ENCODE results near the gene SCGN.

DNA sequence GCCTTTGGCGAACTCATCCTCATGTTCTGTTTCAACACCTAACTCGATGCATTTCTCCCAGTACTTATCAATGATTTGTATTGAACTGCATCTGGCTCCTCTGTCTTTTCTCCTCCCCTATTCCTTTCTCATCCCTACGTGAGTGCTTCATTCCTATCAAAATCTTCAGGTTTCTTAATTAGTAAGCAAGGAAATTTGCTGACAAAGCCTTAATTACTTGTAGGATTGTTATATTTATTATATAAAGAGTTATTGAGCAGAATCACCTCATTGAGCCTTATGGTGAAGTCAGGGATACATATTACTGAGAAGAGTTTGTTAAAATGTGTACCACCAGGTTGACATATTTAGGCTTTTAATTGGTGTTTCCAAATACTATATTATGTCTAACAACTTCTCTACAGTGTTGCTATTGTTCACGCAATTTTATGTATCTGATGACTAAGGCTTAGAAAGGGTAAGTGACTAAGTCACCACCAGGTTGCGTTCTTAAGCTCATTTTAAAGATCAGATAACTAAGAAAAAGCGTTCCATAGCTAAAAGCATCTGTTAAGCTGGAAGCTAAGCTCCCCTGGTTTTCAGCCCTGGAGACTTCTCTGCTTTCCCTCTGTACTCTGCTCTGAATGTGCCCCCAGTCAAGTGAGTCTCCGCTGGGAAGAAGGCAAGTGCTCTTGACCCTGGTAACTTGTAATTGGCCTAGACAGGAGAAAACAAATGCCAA is 18.9 kb downstream of the SCGN start:
- TF ChIP-seq, protein P1, sequence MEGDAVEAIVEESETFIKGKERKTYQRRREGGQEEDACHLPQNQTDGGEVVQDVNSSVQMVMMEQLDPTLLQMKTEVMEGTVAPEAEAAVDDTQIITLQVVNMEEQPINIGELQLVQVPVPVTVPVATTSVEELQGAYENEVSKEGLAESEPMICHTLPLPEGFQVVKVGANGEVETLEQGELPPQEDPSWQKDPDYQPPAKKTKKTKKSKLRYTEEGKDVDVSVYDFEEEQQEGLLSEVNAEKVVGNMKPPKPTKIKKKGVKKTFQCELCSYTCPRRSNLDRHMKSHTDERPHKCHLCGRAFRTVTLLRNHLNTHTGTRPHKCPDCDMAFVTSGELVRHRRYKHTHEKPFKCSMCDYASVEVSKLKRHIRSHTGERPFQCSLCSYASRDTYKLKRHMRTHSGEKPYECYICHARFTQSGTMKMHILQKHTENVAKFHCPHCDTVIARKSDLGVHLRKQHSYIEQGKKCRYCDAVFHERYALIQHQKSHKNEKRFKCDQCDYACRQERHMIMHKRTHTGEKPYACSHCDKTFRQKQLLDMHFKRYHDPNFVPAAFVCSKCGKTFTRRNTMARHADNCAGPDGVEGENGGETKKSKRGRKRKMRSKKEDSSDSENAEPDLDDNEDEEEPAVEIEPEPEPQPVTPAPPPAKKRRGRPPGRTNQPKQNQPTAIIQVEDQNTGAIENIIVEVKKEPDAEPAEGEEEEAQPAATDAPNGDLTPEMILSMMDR (IDR thresholded peaks at IDR 0.05; ENCODE audit: low read depth, low read length, poor library complexity, severe bottlenecking), result no peak
- no peak for TF ChIP-seq EZH2phosphoT487 (IDR thresholded peaks at IDR 0.05; ENCODE audit: borderline replicate concordance, low read length)
